GM23338 (cell line): ENCODE results near the gene NOTCH1.
"Not testable (repeated sequence)": the region's sequence is repeated elsewhere in the genome, so short reads cannot be mapped to it uniquely, and the experiment has no call there.

Experiments
- CTCF ChIP-seq, 2 experiments: fragments of 200-600 bp in 1 of 2; sonication (generic) in 1 of 2; conservative IDR thresholded peaks; 2 replicates each; pipeline versions ENCODE4 v1.5.1 to v1.6.1; 2016 to 2017; ENCODE audit warnings: antibody characterized with exemption in 2 of 2, low read depth in 2 of 2, mild to moderate bottlenecking in 2 of 2, moderate library complexity in 1 of 2
- EZH2 ChIP-seq: fragments of 200-600 bp; sonication (generic); IDR thresholded peaks from one replicate; pipeline ENCODE4 v1.8.0; 2017; ENCODE audit warnings: antibody characterized with exemption, mild to moderate bottlenecking, low read depth; ENCODE audit not compliant: unreplicated experiment
- EZH2phosphoT487 ChIP-seq: fragments of 200-600 bp; sonication (generic); IDR thresholded peaks from one replicate; pipeline ENCODE4 v1.8.1; 2018; ENCODE audit warnings: antibody characterized with exemption; ENCODE audit not compliant: unreplicated experiment

DNA sequence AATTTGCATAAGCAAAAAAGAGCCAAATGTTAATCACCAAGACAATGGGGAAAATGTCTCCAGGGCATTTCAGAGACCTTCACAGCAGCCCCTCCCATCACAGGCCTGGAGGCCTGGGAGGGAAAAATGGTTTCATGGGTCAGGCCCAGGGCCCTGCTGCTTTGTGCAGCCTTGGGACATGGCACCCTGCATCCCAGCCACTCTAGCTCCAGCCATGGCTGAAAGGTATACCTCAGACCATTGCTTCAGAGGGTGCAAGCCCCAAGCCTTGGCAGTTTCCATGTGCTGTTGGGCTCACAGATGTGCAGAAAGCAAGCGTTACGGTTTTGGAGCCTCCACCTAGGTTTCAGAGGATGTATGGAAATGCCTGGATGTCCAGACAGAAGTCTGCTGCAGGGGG, 13.5 kb upstream of the NOTCH1 start:
- TF ChIP-seq CTCF (conservative IDR thresholded peaks at IDR 0.05; ENCODE audit: low read depth in 2 of 2); EZH2; EZH2phosphoT487: not testable (repeated sequence)
